ENCODE data around the gene TRABD2B.

Gene TRABD2B

GRCh38 chr1:47873337-47873736, 123.8 kb downstream of the TRABD2B start:
- DNase-seq: no peak

- DNase-seq: no peak
Measured at GRCh38 chr1:47872886-47873285, 124.3 kb downstream of the TRABD2B start.

- peak; percentile 7 for DNase-seq
Measured at GRCh38 chr1:47871799-47872353, 125.3 kb downstream of the TRABD2B start.

- no peak for DNase-seq
Measured at GRCh38 chr1:47870946-47871676, 126.1 kb downstream of the TRABD2B start.

- DNase-seq: no peak
Measured at GRCh38 chr1:47870480-47870879, 126.7 kb downstream of the TRABD2B start.

- DNase-seq: no peak
Measured at GRCh38 chr1:47868348-47868676, 128.9 kb downstream of the TRABD2B start.

GRCh38 chr1:47867438-47868347, 129.5 kb downstream of the TRABD2B start:
- DNase-seq: no peak

- DNase-seq: peak; percentile 81
Measured at GRCh38 chr1:47866601-47867437, 130.4 kb downstream of the TRABD2B start.

- DNase-seq: no peak
Measured at GRCh38 chr1:47865881-47866535, 131.2 kb downstream of the TRABD2B start.

GRCh38 chr1:47859092-47859743, 138.0 kb downstream of the TRABD2B start:
- DNase-seq: no peak

GRCh38 chr1:47856996-47857395, 140.2 kb downstream of the TRABD2B start:
- DNase-seq: no peak

GRCh38 chr1:47855230-47855629, 142.0 kb downstream of the TRABD2B start:
- DNase-seq: no peak

- no peak for DNase-seq
Measured at GRCh38 chr1:47854552-47855144, 142.5 kb downstream of the TRABD2B start.

- no peak for DNase-seq
Measured at GRCh38 chr1:47853852-47854251, 143.3 kb downstream of the TRABD2B start.

- no peak for DNase-seq
Measured at GRCh38 chr1:47853059-47853458, 144.1 kb downstream of the TRABD2B start.

- no peak for DNase-seq
Measured at GRCh38 chr1:47852006-47852718, 145.0 kb downstream of the TRABD2B start.

GRCh38 chr1:47850451-47850850, 146.7 kb downstream of the TRABD2B start:
- DNase-seq: no peak

GRCh38 chr1:47849591-47850261, 147.5 kb downstream of the TRABD2B start:
- DNase-seq: no peak

GRCh38 chr1:47849005-47849521, 148.1 kb downstream of the TRABD2B start:
- DNase-seq: no peak

- no peak for DNase-seq
Measured at GRCh38 chr1:47847763-47848162, 149.4 kb downstream of the TRABD2B start.

All from NCI-H1694 (cell line).